ENCODE data around the gene AVPI1. TPM values are rescaled to one million over a fixed set of nuclear protein-coding genes. Genes with fewer than 3 reads are reported as not detected.
A peak's percentile ranks its signal among the peaks of the same experiment; 100 is the strongest.

AVPI1 gene
- total and polyA plus RNA-seq, 2 of the 13 experiments (the other 11 are each of a cell fraction or from before 2014, with no cell fraction given), result 39.8 to 61.2 TPM

GRCh38 chr10:97632949-97633884 is 53.8 kb downstream of the AVPI1 start, which contains the start of gene MORN4 (continued):
- no peak; the same call in 1 of the 2 replicates for TF ChIP-seq DR1 (CRISPR knock-in tag; IDR thresholded peaks at IDR 0.05)
- no peak for TF ChIP-seq SP1 (IDR thresholded peaks at IDR 0.05)
- TF ChIP-seq SP1 (CRISPR knock-in tag; IDR thresholded peaks at IDR 0.05), result no peak
- peak; percentile 66; the same call in 1 of the 2 replicates for TF ChIP-seq EED (CRISPR knock-in tag; IDR thresholded peaks at IDR 0.05)
- peak; percentile 96 for TF ChIP-seq NFYB (CRISPR knock-in tag; IDR thresholded peaks at IDR 0.05)
- TF ChIP-seq SMC3 (IDR thresholded peaks at IDR 0.05; ENCODE audit: low read length), result no peak
- TF ChIP-seq KLF15 (CRISPR knock-in tag; IDR thresholded peaks at IDR 0.05; ENCODE audit: borderline replicate concordance), result no peak
- TF ChIP-seq TCF12 (IDR thresholded peaks at IDR 0.05), result no peak
- TF ChIP-seq TCF12 (CRISPR knock-in tag; IDR thresholded peaks at IDR 0.05), result no peak
- no peak for TF ChIP-seq KAT2B (IDR thresholded peaks at IDR 0.05; ENCODE audit: borderline replicate concordance, low read depth, low read length)
- no peak for TF ChIP-seq ZBTB8A (CRISPR knock-in tag; IDR thresholded peaks at IDR 0.05; ENCODE audit: borderline replicate concordance, low read depth)
- TF ChIP-seq HNRNPUL1 (IDR thresholded peaks at IDR 0.05; ENCODE audit: low read depth, low read length), result no peak
- TF ChIP-seq TIGD3 (CRISPR knock-in tag; IDR thresholded peaks at IDR 0.05; ENCODE audit: borderline replicate concordance), result no peak
- TF ChIP-seq RBM39 (IDR thresholded peaks at IDR 0.05; ENCODE audit: low read depth, low read length, poor library complexity, severe bottlenecking), result peak; percentile 70
- TF ChIP-seq ZNF619 (CRISPR knock-in tag; IDR thresholded peaks at IDR 0.05), result no peak
- no peak for TF ChIP-seq NFE2L2 (IDR thresholded peaks at IDR 0.05; ENCODE audit: low read length)
- TF ChIP-seq, protein P1, sequence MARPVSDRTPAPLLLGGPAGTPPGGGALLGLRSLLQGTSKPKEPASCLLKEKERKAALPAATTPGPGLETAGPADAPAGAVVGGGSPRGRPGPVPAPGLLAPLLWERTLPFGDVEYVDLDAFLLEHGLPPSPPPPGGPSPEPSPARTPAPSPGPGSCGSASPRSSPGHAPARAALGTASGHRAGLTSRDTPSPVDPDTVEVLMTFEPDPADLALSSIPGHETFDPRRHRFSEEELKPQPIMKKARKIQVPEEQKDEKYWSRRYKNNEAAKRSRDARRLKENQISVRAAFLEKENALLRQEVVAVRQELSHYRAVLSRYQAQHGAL (CRISPR knock-in tag; IDR thresholded peaks at IDR 0.05; ENCODE audit: not compliant biosample characterization), result no peak
- TF ChIP-seq ZNF17 (CRISPR knock-in tag; IDR thresholded peaks at IDR 0.05), result no peak
- no peak for TF ChIP-seq ZBTB44 (CRISPR knock-in tag; IDR thresholded peaks at IDR 0.05)
- TF ChIP-seq ZNF546 (CRISPR knock-in tag; conservative IDR thresholded peaks at IDR 0.05), result peak; percentile 74; the same call in 1 of the 2 replicates
- no peak for TF ChIP-seq IKZF1 (IDR thresholded peaks at IDR 0.05)
- TF ChIP-seq KDM1A (CRISPR knock-in tag; IDR thresholded peaks at IDR 0.05), result no peak
- no peak for TF ChIP-seq ZNF431 (CRISPR knock-in tag; IDR thresholded peaks at IDR 0.05; ENCODE audit: borderline replicate concordance, low read depth)
- peak; percentile 49; the same call in 1 of the 2 replicates for TF ChIP-seq ZNF776 (CRISPR knock-in tag; IDR thresholded peaks at IDR 0.05)
- TF ChIP-seq, protein P2, sequence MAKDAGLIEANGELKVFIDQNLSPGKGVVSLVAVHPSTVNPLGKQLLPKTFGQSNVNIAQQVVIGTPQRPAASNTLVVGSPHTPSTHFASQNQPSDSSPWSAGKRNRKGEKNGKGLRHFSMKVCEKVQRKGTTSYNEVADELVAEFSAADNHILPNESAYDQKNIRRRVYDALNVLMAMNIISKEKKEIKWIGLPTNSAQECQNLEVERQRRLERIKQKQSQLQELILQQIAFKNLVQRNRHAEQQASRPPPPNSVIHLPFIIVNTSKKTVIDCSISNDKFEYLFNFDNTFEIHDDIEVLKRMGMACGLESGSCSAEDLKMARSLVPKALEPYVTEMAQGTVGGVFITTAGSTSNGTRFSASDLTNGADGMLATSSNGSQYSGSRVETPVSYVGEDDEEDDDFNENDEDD (CRISPR knock-in tag; IDR thresholded peaks at IDR 0.05; ENCODE audit: borderline replicate concordance), result no peak
- no peak for TF ChIP-seq CCAR2 (optimal IDR thresholded peaks at IDR 0.05; ENCODE audit: low read depth, low read length)
- no peak for TF ChIP-seq MLLT10 (CRISPR knock-in tag; IDR thresholded peaks at IDR 0.05)

Measured in HepG2 (cell line).